OCI-LY1 (cell line): ENCODE measurements around the gene CDH23.
"Not testable (repeated sequence)": the region's sequence is repeated elsewhere in the genome, so short reads cannot be mapped to it uniquely, and the experiment has no call there.

Experiments
- H2AFZ ChIP-seq: fragments of 200-600 bp; sonication (generic), shearing (Covaris generic); 2 replicates; pipeline ENCODE4 v1.6.0; 2014; ENCODE audit warnings: antibody characterized with exemption, mild to moderate bottlenecking, low read length
- H3F3A ChIP-seq: fragments of 200-600 bp; sonication (generic), shearing (Covaris generic); 2 replicates; pipeline ENCODE4 v1.6.0; 2014; ENCODE audit warnings: mild to moderate bottlenecking, antibody characterized with exemption, low read length, moderate library complexity; ENCODE audit not compliant: insufficient read depth
- H3K27ac ChIP-seq: fragments of 200-600 bp; sonication (generic); 2 replicates; pipeline ENCODE4 v1.5.1; 2014; ENCODE audit warnings: low read length, mixed run types, mild to moderate bottlenecking, low read depth; ENCODE audit not compliant: poor library complexity, severe bottlenecking
- H3K27me3 ChIP-seq: fragments of 200-600 bp; sonication (generic); 2 replicates; pipeline ENCODE4 v1.6.0; 2014; ENCODE audit warnings: antibody characterized with exemption, mild to moderate bottlenecking, low read length, moderate library complexity; ENCODE audit not compliant: insufficient read depth
- H3K36me3 ChIP-seq: fragments of 200-600 bp; sonication (generic); 2 replicates; pipeline ENCODE4 v1.6.1; 2014; ENCODE audit warnings: mild to moderate bottlenecking, antibody characterized with exemption, low read length, moderate library complexity, mixed read lengths; ENCODE audit not compliant: insufficient read depth
- H3K4me1 ChIP-seq: fragments of 200-600 bp; sonication (generic); 2 replicates; pipeline ENCODE4 v1.5.1; 2014; ENCODE audit warnings: mild to moderate bottlenecking, low read length, moderate library complexity; ENCODE audit not compliant: insufficient read depth, severe bottlenecking
- H3K4me2 ChIP-seq: fragments of 200-600 bp; sonication (generic), shearing (Covaris generic); 2 replicates; pipeline ENCODE4 v1.6.1; 2014; ENCODE audit warnings: low read length
- H3K4me3 ChIP-seq: fragments of 200-600 bp; sonication (generic); 2 replicates; pipeline ENCODE4 v1.5.1; 2014; ENCODE audit warnings: low read length, low read depth, mild to moderate bottlenecking, mixed read lengths; ENCODE audit not compliant: poor library complexity, severe bottlenecking
- H3K79me2 ChIP-seq: fragments of 200-600 bp; shearing (Covaris generic); 2 replicates; pipeline ENCODE4 v1.6.1; 2016; ENCODE audit warnings: mixed run types, low read length, mixed read lengths; ENCODE audit not compliant: insufficient read depth
- H3K9ac ChIP-seq: fragments of 200-600 bp; sonication (generic), shearing (Covaris generic); 2 replicates; pipeline ENCODE4 v1.6.1; 2014; ENCODE audit warnings: mild to moderate bottlenecking, low read length, mixed read lengths
- H3K9me2 ChIP-seq: fragments of 200-600 bp; sonication (generic), shearing (Covaris generic); 2 replicates; pipeline ENCODE4 v1.6.1; 2014; ENCODE audit warnings: low read depth, mild to moderate bottlenecking, low read length, mixed read lengths
- H3K9me3 ChIP-seq: fragments of 200-600 bp; shearing (Covaris generic); 2 replicates; pipeline ENCODE4 v1.6.1; 2014; ENCODE audit warnings: low read length, mixed read lengths
- H4K20me1 ChIP-seq: fragments of 200-600 bp; sonication (generic), shearing (Covaris generic); 2 replicates; pipeline ENCODE4 v1.6.0; 2016; ENCODE audit warnings: mild to moderate bottlenecking, low read length; ENCODE audit not compliant: insufficient read depth
- EZH2 ChIP-seq: fragments of 200-600 bp; sonication (generic), shearing (Covaris generic); IDR thresholded peaks from 2 replicates; pipeline ENCODE4 v1.8.0; 2017; ENCODE audit warnings: borderline replicate concordance, mixed run types, mild to moderate bottlenecking, antibody characterized with exemption, low read length, moderate library complexity, mixed read lengths
- TF ChIP-seq, protein P1 (sequence below): fragments of 200-600 bp; sonication (generic), shearing (Covaris generic); IDR thresholded peaks from 2 replicates; pipeline ENCODE4 v1.5.1; 2017; ENCODE audit warnings: mild to moderate bottlenecking, antibody characterized with exemption, low read length, moderate library complexity, mixed read lengths

CDH23 gene

DNA sequence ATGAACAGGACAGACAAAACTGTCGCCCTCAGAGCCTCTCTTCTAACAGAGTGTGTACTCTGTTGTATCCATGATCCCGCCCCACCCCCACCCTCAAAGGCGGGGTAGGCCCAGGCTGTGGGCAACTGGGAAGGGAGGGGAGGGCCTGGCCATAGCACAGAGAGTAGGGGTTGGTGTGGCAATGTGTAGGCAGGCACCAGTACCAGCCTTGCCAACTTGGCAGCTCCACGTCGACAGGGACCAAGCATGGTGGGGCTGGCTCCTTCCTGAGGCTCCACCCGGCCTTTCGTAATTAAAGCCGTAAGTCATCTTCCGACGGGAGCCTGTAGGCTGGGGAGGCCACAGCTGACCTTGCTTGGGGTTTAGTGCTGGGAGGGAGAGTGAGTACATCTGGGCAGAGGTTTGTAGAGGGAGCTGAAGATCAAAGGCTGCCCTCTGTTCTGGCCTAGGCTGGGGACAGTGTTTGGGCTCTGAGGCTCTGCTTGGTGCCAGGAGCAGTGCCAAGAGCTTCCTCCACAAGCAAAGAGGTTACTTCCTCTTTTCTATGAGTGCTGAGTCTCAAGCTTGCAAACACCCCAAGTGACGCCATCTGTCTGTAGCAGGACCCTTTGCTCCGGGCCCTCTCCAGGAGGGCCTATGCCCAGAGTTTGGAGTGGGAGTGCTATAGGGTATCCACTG lies 201.2 kb downstream of the CDH23 start:
- H3K27ac ChIP-seq, result no peak overlapping the region
- H3K4me1 ChIP-seq, result no peaks in the 10 kb centered on the region

DNA sequence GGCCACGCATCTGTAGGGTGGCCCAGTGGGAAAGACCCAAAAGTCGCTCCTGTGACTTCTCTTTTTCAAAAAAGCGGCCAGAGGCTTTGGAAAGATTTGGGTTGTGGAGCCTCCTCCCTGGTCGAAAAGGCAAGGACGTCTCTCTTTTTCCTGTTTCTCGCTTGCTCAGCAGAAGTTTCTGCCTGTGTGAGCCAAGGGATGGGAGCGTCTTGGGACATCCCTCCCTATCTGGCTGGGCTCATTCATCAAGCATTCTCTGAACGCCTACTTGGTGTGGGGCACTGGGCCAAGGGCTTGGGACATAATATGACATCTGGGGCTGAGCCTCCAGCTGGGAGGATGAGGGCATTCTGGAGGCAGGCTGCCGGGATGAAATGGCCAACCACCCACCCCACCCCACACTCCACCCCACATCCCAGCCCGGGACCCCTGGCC lies 201.9 kb downstream of the CDH23 start:
- Histone ChIP-seq H3K9me3 (no peaks in the 10 kb centered on the region), H3K27me3 (no peaks in the 10 kb centered on the region), H3K27ac (no peak overlapping the region), H3K4me2 (no peak overlapping the region), H3K9ac (no peak overlapping the region), H3K4me3 (no peak overlapping the region), H3F3A (no peaks in the 10 kb centered on the region), H2AFZ (no peak overlapping the region), H3K4me1 (no peaks in the 10 kb centered on the region), H3K79me2 (no peaks in the 10 kb centered on the region), H3K9me2 (no peaks in the 10 kb centered on the region), H4K20me1 (no peaks in the 10 kb centered on the region), H3K36me3 (no peaks in the 10 kb centered on the region)
- TF ChIP-seq, protein P1, sequence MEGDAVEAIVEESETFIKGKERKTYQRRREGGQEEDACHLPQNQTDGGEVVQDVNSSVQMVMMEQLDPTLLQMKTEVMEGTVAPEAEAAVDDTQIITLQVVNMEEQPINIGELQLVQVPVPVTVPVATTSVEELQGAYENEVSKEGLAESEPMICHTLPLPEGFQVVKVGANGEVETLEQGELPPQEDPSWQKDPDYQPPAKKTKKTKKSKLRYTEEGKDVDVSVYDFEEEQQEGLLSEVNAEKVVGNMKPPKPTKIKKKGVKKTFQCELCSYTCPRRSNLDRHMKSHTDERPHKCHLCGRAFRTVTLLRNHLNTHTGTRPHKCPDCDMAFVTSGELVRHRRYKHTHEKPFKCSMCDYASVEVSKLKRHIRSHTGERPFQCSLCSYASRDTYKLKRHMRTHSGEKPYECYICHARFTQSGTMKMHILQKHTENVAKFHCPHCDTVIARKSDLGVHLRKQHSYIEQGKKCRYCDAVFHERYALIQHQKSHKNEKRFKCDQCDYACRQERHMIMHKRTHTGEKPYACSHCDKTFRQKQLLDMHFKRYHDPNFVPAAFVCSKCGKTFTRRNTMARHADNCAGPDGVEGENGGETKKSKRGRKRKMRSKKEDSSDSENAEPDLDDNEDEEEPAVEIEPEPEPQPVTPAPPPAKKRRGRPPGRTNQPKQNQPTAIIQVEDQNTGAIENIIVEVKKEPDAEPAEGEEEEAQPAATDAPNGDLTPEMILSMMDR, result no peak
- TF ChIP-seq EZH2, result no peak

More for the DNA sequence above, 201.2 kb downstream of the CDH23 start:
- no peaks in the 10 kb centered on the region for H3K27me3 ChIP-seq
- no peaks in the 10 kb centered on the region for H3K79me2 ChIP-seq
- no peak overlapping the region for H2AFZ ChIP-seq
- no peaks in the 10 kb centered on the region for H4K20me1 ChIP-seq
- no peaks in the 10 kb centered on the region for H3F3A ChIP-seq
- TF ChIP-seq, protein P1, result 0 out of 2 replicates have a peak, but pooled peaks have one; percentile 13
- TF ChIP-seq EZH2, result no peak
- H3K36me3 ChIP-seq, result no peaks in the 10 kb centered on the region
- H3K9me3 ChIP-seq, result no peaks in the 10 kb centered on the region
- H3K9me2 ChIP-seq, result no peaks in the 10 kb centered on the region
- no peak overlapping the region for H3K4me3 ChIP-seq
- H3K9ac ChIP-seq, result no peak overlapping the region
- no peak overlapping the region for H3K4me2 ChIP-seq

- Histone ChIP-seq H3K4me3 (no peak overlapping the region), H3K79me2 (no peaks in the 10 kb centered on the region), H2AFZ (no peak overlapping the region), H3F3A (no peaks in the 10 kb centered on the region), H3K27me3 (no peaks in the 10 kb centered on the region), H3K9ac (no peak overlapping the region), H3K27ac (no peak overlapping the region), H3K4me1 (no peaks in the 10 kb centered on the region), H3K4me2 (no peak overlapping the region), H3K9me2 (no peaks in the 10 kb centered on the region), H4K20me1 (no peaks in the 10 kb centered on the region), H3K9me3 (no peaks in the 10 kb centered on the region), H3K36me3 (no peaks in the 10 kb centered on the region)
- TF ChIP-seq EZH2, result no peak
- TF ChIP-seq, protein P1, result no peak
These were observed 202.8 kb downstream of the CDH23 start for GRCh38 chr10:71599518-71599917.

DNA sequence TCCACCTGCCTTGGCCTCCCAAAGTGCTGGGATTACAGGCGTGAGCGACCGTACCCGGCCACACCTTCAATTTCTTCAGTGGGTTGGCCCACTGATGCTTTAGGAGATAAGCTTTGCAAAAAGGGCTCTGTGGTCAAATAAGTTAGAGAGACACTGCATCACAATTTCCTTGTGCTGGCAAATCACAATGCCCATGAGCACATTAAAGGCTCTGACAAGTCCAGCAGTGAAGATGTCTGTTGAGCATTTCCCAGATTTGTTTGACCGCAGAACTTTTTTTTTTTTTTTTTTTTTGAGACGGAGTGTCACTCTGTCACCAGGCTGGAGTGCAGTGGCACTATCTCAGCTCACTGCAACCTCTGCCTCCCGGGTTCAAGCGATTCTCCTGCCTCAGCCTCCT lies 203.5 kb downstream of the CDH23 start:
- H3K9ac ChIP-seq, H2AFZ ChIP-seq, H3K79me2 ChIP-seq, H4K20me1 ChIP-seq, H3K36me3 ChIP-seq, H3K27ac ChIP-seq, H3K9me2 ChIP-seq, H3K27me3 ChIP-seq, H3K4me3 ChIP-seq, H3K4me2 ChIP-seq, H3F3A ChIP-seq, H3K9me3 ChIP-seq, H3K4me1 ChIP-seq: not testable (repeated sequence)
